Astrocyte (in vitro differentiated cells and primary cell): ENCODE data around the gene PGM2L1.

Source experiments
- CTCF ChIP-seq: IDR thresholded peaks from 2 replicates; pipeline ENCODE4 v1.5.1; 2011; ENCODE audit warnings: low read depth, mild to moderate bottlenecking, inconsistent platforms, low read length, moderate library complexity; ENCODE audit not compliant: insufficient read depth
- EZH2 ChIP-seq: IDR thresholded peaks from 2 replicates; pipeline ENCODE4 v1.6.1; 2012; ENCODE audit warnings: mild to moderate bottlenecking, low read length, inconsistent platforms; ENCODE audit not compliant: insufficient read depth

- no peak for TF ChIP-seq CTCF
- TF ChIP-seq EZH2: no peak
Observed at GRCh38 chr11:74338963-74339362, 59.3 kb downstream of the PGM2L1 start.
